GM12874 (cell line): ENCODE data around the gene ZPR1.

Source experiments
- TF ChIP-seq, protein P1 (sequence below): IDR thresholded peaks from 2 replicates; pipeline ENCODE4 v1.5.1; 2011; ENCODE audit warnings: low read depth, mild to moderate bottlenecking, control low read depth, low read length, moderate library complexity; ENCODE audit not compliant: insufficient read depth

ZPR1 gene

DNA sequence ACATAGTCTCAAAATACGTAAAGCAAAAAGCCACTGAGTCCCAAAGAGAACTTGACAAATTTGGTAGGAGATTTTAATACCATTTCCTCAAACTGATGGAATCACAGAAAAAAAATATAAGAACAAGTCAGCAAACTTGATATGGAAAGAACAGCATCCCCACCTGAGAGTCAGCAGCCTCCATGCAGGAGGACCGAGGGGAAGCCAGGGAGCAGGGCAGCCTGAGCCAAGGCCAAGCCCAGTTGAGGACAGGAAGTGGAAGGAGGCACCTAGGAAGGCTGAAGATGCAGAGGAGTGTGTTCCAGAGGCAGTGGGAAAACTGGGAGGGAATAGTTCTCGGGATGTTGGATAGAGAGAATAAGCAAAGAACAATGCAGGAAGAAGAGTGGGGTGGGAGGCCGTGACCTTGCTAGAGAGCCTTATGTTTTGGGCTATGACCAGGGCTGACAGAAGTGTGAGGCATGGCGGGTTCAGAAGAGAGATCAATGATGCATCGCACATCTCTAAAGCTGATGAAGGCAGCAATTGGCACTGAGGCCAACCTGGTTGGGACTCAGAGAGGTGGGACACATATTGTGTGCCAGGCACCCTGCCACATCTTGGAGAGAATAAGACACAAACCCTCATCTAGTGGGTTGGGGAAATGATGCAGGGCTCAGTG lies 19.9 kb upstream of the ZPR1 start:
- TF ChIP-seq, protein P1, sequence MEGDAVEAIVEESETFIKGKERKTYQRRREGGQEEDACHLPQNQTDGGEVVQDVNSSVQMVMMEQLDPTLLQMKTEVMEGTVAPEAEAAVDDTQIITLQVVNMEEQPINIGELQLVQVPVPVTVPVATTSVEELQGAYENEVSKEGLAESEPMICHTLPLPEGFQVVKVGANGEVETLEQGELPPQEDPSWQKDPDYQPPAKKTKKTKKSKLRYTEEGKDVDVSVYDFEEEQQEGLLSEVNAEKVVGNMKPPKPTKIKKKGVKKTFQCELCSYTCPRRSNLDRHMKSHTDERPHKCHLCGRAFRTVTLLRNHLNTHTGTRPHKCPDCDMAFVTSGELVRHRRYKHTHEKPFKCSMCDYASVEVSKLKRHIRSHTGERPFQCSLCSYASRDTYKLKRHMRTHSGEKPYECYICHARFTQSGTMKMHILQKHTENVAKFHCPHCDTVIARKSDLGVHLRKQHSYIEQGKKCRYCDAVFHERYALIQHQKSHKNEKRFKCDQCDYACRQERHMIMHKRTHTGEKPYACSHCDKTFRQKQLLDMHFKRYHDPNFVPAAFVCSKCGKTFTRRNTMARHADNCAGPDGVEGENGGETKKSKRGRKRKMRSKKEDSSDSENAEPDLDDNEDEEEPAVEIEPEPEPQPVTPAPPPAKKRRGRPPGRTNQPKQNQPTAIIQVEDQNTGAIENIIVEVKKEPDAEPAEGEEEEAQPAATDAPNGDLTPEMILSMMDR: no peak

DNA sequence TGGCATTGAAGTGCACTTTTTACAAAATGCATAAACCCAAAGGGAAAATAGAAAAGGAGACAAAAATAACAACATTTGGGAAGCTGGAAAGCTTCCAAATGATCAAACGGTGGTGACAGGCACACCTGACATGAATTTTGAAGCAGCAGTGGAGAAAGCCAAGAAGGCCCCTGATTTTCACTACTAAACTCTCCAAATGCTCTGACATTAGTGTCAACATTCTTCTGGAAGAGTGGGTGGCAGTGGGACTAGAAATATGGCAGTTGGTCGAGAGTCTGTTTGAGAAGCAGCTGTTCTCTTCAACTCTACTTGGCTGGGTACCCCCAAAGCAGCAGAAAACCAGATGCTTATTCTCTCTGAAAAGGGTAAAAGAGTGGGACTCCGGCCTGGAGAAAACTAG lies 16.2 kb upstream of the ZPR1 start:
- TF ChIP-seq, protein P1: no peak

DNA sequence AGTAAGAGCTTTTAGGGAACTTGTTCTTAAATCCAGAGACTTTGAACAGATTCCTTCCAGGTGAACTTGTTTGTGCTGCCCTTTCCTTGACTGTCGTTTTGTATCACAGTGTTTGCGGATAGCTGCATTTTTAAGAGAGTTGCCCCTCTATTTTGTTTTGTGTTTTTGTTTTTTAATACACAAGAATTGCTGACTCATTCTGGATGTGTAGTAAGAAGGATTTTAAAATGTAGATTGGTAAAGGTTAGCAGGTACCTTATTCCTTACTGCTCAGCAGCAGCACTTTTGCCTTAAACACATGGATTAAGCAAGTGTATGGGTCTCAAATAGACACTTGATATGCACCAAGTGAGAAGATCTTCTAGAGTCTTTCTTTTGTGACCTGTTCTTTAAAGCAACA lies 12.8 kb upstream of the ZPR1 start:
- TF ChIP-seq, protein P1: no peak

DNA sequence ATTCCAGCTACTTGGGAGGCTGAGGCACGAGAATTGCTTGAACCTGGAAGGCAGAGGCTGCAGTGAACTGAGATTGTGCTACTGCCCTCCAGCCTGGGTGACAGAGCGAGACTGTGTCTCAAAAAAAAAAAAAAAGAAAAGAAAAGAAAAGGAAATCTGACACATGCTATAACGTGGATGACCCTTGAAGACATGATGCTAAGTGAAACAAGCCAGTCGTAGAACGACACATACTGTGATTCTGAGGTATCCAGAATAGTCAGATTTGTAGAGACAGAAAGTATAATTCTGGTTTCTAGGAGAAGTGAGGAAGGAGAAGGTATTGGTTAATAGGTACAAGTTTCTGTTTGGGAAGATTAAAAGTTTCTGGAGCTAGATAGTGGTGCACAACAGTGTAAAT lies 10.5 kb upstream of the ZPR1 start:
- TF ChIP-seq, protein P1: no peak

DNA sequence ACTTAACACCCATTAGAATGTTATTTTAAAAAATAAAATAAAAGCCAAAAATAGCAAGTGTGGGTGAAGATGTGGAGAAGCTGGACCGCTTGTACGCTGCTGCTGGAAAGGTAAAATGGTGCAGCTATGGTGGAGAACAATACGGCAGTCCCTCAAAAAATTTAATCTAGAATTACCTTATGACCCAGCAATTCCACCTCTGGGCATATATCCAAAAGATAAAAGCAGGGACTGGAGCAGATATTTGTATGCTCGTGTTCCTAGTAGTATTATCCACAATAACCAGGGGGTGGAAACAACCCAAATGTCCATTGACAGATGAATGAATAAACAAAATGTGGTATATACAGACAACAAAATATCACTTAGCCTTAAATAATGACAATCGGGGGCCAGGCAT lies 10.0 kb upstream of the ZPR1 start:
- TF ChIP-seq, protein P1: no peak

DNA sequence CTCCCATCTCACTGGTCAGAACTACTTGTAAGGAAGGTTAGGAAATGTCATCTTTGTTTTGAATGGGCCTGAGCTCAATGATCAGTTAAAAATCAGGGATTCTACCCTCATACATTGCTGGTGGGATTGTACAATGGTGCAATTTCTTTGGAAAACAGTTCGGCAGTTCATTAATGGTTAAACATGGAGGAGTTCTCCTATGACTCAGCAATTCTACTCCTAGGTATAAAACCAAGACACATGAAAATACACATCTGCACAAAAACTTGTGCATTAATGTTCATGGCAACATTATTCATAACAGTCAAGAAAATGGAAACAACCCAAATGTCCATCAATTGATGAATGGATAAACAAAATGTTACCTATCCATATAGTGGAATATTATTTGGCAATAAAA lies 8.7 kb upstream of the ZPR1 start:
- TF ChIP-seq, protein P1: no peak

DNA sequence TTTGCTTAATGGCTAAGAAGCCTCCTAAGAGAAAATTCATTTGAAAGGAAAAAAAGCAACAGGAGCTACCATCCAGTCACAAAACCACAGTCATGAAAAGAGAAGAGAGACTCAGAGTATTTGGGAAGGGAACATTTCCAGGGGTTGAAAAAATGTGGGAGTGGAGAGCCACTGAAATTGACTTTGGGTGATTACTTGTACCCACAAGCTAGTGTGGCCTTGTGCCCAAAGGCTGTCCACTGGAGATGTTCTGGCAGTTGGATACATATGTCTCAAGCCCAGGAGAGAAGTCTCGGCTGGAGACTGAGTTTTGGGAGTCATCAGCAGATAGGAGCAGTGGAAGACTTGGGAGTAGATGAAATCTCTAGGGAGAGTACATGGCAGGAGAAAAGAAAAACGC lies 7.0 kb upstream of the ZPR1 start:
- TF ChIP-seq, protein P1: no peak

DNA sequence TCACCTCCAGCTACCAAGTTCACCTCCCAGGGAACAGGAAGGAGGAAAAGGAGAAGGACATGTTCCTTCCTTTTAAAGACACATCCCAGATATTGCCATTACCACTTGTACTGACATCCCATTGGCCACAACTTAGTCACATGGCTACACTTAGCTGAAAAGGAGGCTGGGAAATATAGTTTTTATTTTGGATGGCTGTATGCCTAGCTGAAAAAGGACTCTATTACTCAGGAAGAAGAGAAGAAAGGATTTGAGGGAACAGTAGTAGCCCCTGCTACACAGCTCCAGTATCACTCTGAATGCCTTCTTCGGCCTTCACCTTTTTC lies 5.9 kb upstream of the ZPR1 start:
- TF ChIP-seq, protein P1: no peak
